ENCODE data around the gene ZNF431.

The ZNF431 gene

DNA sequence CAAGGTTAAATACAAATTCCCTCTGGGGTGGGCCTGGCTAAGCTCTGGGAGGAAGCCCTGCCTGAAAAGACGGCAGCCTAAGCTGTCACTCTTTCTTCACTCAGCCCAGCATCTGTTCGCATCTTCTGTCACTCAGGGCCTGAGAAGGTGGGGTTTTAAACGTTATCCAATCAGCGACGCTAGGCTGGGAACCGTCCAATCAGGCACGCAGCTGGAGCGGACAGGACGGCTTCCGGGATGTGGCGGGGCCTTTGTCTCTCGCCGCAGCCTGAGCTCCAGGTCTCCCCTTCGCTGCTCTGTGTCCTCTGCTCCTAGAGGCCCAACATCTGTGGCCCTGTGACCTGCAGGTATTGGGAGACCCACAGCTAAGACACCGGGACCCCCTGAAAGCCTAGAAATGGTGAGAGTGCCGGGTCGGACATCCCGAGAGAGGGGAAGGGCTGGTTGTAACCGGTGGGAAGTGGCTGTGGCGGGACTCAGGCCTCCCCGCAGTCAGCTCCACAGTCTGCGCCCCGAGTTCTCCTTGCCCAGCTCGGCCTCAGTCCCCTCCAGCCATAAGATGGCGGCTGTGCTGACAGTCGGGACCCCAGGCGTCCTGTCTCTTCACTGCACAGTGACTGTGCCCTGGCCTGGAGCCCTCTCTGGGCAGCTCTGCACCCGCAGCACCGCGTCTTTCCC lies at the start of gene ZNF431:
ZNF431 (plus strand) TSS at position 254 of the 678 bp plus-strand sequence; CDS start at position 398, 144 bp downstream.
- TF ChIP-seq, protein P1, sequence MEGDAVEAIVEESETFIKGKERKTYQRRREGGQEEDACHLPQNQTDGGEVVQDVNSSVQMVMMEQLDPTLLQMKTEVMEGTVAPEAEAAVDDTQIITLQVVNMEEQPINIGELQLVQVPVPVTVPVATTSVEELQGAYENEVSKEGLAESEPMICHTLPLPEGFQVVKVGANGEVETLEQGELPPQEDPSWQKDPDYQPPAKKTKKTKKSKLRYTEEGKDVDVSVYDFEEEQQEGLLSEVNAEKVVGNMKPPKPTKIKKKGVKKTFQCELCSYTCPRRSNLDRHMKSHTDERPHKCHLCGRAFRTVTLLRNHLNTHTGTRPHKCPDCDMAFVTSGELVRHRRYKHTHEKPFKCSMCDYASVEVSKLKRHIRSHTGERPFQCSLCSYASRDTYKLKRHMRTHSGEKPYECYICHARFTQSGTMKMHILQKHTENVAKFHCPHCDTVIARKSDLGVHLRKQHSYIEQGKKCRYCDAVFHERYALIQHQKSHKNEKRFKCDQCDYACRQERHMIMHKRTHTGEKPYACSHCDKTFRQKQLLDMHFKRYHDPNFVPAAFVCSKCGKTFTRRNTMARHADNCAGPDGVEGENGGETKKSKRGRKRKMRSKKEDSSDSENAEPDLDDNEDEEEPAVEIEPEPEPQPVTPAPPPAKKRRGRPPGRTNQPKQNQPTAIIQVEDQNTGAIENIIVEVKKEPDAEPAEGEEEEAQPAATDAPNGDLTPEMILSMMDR (IDR thresholded peaks at IDR 0.05; ENCODE audit: control insufficient read depth, insufficient read depth, low read depth, low read length, missing control alignments) = no peak
- H3K4me3 ChIP-seq (ENCODE audit: control insufficient read depth, low read depth, low read length) = peak within 1 kb of the TSS; percentile 95
- DNase-seq (ENCODE audit: low read depth) = peak; percentile 74

DNA sequence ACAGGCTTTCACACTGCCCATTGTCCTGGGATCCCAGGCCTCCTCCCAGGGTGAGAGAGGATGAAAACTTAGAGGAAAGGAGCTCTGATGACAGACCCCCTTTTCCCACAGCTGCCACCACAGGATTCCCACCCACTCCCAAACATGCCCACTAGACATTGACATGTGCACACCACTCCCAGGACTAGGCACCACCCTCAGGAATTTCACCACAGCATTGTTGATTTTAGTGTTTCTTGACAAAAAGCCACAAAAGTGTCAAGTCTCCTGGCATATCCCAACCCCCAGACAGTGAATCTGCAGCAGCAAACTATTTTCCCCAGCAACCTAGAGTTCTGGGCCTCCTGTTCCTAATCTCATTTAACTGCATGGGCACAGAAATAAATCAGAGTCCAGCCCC lies 49.7 kb upstream of the ZNF431 start:
- DNase-seq (ENCODE audit: low read depth) = peak; percentile 5
- TF ChIP-seq, protein P1 (IDR thresholded peaks at IDR 0.05; ENCODE audit: control insufficient read depth, insufficient read depth, low read depth, low read length, missing control alignments) = no peak
- H3K4me3 ChIP-seq (ENCODE audit: control insufficient read depth, low read depth, low read length) = no peak overlapping the region

DNA sequence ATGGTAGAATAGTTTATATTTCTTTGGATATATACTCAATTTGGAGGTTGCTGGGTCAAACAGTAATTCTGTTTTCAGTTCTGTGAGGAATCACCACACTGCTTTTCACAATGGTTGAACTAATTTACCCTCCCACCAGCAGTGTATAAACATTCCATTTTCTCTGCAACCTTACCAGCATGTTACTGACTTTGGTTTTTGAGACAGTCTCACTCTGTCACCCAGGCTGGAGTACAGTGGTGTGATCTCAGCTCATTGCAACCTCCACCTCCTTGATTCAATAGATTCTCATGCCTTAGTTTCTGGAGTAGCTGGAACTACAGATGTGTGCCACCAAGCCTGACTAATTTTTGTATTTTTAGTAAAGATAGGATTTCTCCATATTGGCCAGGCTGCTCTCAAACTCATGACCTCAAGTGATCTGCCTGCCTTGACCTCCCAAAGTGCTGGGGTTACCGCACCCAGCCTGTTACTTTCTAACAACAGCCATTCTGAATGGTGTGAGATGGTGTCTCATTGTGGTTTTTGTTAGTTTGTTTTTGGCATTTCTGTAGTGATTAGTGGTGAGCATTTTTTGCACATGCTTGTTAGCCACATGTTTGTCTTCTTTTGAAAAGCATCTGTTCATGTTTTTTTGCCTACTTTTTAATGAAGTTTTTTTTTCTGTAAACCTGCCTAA lies 47.4 kb upstream of the ZNF431 start:
- DNase-seq (ENCODE audit: low read depth) = no peak
- H3K4me3 ChIP-seq (ENCODE audit: control insufficient read depth, low read depth, low read length) = no peak overlapping the region
- TF ChIP-seq, protein P1 (IDR thresholded peaks at IDR 0.05; ENCODE audit: control insufficient read depth, insufficient read depth, low read depth, low read length, missing control alignments) = no peak

DNA sequence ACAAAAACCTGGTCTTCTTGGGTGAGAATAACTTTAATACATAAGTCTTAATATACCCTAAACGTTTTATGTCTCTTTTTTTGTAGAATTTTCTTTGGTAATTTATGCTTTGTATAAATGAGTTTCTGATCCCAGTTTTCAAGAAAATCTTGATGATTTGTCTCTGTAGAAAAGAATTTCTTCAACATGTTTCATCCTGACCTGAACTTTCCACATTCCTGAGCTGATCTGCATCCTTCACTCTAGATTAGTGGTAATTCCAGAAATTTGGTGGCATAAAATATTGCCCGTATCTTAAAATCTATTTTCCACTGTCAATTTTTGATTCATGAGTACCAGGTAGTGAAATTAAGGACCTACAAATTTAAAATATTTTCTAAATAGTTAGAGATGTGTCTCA lies 43.5 kb upstream of the ZNF431 start:
- H3K4me3 ChIP-seq (ENCODE audit: control insufficient read depth, low read depth, low read length) = no peak overlapping the region
- TF ChIP-seq, protein P1 (IDR thresholded peaks at IDR 0.05; ENCODE audit: control insufficient read depth, insufficient read depth, low read depth, low read length, missing control alignments) = no peak
- no peak for DNase-seq (ENCODE audit: low read depth)

DNA sequence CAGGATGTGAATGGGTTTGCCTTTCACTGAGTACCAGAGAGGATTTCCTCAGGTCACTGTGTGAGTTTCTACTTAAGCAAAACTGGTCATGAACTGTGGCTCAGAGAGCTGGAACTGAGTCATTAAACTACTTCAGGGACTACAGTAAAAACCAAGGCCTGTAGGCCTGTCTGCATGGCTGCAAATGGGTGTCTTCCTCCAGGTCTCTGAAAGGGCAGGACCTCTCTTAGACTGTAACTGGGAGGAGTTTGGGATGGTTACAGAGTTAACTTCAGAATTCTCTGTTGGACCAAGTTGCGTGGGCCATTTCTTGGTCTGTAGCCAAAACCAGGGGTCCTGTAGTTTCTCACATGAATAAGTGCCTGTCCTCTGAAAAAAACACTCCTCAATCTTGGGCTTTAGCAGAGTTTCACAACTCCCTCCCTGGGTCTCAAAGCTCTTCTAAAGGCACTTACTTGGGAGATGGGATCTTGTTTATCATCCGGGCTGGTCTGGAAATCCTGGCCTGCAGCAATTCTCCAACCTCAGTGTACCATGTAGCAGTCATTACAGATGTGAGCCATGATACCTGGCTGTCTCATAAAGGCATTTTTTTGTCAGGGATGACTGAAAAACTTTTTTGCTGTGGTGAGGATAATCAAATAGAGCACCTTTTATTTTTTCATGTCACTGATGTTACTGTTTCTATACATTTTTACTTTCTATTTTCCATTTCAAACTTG lies 40.2 kb upstream of the ZNF431 start:
- no peak overlapping the region for H3K4me3 ChIP-seq (ENCODE audit: control insufficient read depth, low read depth, low read length)
- TF ChIP-seq, protein P1 (IDR thresholded peaks at IDR 0.05; ENCODE audit: control insufficient read depth, insufficient read depth, low read depth, low read length, missing control alignments) = no peak
- DNase-seq (ENCODE audit: low read depth) = no peak

DNA sequence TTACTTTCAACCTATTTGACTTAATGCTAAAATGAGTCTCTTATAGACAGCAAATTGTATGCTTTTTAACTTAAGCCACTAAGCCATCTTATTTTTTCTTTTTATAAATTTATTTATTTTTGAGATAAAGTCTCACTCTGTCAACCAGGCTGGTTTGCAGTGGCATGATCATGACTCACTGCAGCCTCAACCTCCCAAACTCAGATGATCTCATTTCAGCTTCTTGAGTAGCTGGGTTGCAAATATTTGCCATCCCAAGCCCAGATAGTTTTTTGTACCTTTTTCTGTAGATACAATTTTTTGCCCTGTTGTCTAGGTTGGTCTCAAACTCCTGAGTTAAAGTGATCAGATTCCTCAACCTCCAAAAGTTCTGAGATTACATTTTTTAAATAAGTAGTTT lies 32.7 kb upstream of the ZNF431 start:
- no peak overlapping the region for H3K4me3 ChIP-seq (ENCODE audit: control insufficient read depth, low read depth, low read length)
- TF ChIP-seq, protein P1 (IDR thresholded peaks at IDR 0.05; ENCODE audit: control insufficient read depth, insufficient read depth, low read depth, low read length, missing control alignments) = no peak
- DNase-seq (ENCODE audit: low read depth) = no peak

Measured in AG09309 (cell line).